8988T (cell line): ENCODE measurements around the gene C20orf144.
"Not testable (repeated sequence)": the region's sequence is repeated elsewhere in the genome, so short reads cannot be mapped to it uniquely, and the experiment has no call there.

Source experiments
- DNase-seq: peaks from one replicate; pipeline ENCODE4 v3.0.0; 2011

C20orf144 gene

DNA sequence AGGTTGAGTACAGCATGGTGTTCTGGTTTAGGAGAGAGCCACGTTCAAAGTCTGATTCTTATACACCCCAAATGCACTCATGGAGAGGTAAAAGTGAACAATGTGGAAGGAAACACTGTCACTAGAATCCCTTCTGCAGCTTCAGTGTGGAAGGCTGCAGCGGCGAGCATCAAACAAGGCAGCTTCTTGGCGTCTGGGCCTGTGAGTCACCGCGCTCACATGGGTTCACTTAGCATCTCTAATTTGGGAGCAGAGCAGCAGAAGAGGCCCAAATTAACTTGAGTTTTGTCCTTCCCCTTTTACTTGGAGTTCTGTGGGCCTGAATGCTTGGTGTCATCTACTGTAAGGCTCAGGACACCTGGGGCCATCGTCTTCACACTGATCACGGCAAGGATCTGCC lies 35.0 kb downstream of the C20orf144 start:
- DNase-seq, result no peak

DNA sequence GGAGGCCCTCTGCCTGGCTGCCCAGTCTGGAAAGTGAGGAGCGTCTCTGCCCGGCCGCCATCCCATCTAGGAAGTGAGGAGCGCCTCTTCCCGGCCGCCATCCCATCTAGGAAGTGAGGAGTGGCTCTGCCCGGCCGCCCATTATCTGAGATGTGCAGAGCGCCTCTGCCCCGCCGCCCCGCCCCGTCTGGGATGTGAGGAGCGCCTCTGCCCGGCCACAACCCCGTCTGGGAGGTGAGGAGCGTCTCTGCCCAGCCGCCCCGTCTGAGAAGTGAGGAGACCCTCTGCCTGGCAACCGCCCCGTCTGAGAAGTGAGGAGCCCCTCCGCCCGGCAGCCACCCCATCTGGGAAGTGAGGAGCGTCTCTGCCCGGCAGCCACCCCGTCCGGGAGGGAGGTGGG lies 36.8 kb downstream of the C20orf144 start:
- DNase-seq, result not testable (repeated sequence)

DNA sequence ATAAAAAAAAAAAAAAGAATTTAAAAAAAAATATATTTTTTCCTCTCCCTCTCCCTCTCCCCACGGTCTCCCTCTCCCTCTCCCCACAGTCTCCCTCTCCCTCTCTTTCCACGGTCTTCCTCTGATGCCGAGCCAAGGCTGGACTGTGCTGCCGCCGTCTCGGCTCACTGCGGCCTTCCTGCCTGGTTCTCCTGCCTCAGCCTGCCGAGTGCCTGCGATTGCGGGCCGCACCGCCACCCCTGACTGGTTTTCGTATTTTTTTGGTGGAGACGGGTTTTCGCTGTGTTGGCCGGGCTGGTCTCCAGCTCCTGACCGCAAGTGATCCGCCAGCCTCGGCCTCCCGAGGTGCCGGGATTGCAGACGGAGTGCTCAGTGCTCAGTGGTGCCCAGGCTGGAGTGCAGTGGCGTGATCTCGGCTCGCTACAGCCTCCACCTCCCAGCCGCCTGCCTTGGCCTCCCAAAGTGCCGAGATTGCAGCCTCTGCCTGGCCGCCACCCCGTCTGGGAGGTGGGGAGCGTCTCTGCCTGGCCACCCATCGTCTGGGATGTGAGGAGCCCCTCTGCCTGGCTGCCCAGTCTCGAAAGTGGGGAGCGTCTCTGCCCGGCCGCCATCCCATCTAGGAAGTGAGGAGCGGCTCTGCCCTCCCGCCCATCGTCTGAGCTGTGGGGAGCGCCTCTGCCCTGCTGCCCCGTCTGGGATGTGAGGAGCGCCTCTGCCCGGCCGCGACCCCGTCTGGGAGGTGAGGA lies 38.7 kb downstream of the C20orf144 start:
- not testable (repeated sequence) for DNase-seq

DNA sequence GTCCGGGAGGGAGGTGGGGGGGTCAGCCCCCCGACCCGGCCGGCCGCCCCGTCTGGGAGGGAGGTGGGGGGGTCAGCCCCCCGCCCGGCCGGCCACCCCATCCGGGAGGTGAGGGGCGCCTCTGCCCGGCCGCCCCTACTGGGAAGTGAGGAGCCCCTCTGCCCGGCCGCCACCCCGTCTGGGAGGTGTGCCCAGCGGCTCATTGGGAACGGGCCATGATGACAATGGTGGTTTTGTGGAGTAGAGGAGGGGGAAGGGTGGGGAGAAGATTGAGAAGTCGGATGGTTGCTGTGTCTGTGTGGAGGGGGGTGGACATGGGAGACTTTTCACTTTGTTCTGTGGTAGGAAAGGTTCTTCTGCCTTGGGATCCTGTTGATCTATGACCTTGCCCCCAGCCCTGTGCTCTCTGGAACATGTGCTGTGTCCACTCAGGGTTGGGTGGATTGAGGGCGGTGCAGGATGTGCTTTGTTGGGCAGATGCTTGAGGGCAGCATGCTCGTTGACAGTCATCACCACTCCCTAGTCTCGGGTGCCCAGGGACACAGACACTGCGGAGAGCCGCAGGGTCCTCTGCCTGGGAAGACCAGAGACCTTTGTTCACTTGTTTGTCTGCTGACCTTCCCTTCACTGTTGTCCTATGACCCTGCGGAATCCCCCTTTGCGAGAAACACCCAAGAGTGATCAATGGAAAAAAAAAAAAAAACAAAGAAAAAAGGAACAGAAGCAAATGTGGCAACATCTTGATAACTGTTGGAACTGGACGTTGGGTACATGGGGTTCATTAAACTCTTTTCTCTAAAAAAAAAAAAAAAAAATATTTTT lies 39.7 kb downstream of the C20orf144 start:
- DNase-seq, result no peak

DNA sequence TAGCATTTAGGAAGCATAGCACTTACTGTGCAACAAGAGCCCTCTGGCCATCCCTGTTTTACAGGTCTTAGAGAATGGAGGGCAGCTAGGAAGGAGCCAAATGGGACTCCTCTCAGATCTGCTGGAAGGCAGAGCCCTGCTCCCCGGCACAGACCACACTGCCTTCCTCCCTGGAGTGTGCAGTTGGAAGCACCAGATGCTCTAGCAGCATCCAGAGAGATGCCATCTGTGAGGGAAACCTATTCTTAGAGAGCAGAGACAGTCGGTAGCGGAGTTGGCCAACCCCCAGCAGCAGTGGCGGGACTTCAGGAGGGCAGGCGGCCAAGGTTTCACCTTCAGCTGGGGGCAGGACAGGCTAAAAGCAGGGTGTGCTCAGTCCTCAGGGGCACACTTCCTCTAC lies 40.7 kb downstream of the C20orf144 start:
- no peak for DNase-seq

DNA sequence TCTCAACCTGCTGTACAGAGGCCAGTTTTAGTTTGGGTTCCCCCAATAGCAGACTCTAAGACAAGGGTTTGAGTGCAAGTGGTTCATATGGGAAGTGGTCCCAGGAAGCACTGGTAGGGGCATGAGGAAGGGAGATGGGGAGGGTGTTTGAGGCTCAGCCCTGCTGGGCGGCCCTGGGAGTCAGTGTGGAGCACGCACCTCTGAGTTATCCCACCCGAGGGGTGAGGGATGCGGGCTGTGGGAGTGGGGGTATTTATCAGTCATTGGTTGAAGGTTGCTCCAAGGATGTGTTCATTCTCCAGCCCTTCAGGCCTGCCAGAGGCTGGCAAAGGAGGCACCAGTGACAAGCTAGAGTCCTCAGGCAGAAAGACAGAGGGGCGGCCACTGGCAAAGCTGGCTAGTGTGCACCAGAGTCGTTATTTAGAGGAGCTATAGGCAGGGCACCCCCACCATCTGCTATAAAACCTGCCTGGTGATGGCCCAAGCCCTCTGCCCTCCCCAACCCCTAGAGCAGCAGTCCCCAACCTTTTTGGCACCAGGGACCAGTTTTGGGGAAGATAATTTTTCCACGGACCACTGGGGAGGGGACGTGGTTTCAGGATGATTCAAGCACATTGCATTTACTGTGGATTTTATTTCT lies 41.5 kb downstream of the C20orf144 start:
- DNase-seq, result no peak

DNA sequence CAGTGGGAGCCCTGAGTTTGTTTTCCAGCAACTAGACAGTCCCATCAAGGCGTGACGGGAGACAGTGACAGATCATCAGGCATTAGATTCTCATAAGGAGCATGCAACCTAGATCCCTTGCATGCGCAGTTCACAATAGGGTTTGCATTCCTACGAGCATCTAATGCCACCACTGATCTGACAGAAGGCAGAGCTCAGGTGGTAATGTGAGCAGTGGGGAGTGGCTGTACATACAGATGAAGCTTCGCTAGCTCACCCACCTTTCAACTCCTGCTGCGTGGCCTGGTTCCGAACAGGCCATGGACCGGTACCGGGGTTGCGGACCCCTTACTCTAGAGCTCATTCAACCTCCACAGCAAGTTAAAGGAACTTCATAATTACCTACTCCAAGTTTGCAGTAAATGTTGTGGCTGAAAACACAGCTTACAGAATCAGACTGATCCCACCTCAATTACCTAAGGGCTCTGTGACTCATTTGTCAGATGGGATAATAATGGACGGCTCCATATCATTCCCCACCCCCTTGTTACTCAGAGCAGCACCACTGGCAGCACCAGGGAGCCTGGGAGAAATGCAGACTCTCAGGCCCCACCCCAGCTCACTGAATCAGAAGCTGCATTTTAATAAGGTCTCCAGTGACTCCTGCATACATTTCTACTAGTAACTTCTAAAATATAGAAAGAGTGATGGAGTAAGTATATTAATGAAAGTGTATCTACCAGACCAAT lies 42.2 kb downstream of the C20orf144 start:
- no peak for DNase-seq

DNA sequence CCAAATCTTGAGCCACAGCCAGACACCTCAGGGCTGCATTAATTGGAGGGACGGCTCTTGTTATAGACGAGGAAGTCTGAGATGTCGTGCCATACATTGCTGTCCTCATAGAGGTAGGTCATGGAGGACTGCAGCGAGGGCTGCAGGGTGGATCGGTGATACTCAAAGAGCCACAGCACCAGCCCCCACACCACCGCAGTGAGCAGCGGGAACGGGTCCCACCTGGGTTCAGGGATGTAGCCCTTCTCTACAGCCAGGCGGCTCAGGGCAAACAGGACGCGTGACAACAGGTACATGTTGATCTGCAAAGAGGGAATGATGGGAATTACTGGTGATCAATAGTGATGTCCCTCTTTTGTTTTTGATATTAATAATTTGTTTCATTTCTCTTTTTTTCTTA lies 45.5 kb downstream of the C20orf144 start:
- DNase-seq, result no peak

DNA sequence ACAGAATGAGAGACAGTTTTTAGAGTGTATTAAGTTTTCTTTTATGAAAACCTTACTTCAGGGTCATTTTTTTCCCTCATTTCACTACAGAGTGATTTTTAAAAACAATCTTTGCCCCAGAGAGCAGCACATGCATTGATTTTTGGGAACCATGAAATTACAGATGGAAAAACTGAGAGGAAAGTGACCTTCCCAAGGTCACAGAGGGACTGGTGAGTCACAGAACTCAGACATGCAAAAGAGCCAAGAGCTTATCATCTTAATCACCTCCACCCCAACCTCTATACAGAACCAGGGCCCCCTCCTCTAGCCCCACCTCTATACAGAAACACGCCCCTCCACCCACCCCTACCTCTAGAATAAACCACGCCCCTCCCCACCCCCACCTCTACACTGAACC lies 47.3 kb downstream of the C20orf144 start:
- DNase-seq, result no peak

DNA sequence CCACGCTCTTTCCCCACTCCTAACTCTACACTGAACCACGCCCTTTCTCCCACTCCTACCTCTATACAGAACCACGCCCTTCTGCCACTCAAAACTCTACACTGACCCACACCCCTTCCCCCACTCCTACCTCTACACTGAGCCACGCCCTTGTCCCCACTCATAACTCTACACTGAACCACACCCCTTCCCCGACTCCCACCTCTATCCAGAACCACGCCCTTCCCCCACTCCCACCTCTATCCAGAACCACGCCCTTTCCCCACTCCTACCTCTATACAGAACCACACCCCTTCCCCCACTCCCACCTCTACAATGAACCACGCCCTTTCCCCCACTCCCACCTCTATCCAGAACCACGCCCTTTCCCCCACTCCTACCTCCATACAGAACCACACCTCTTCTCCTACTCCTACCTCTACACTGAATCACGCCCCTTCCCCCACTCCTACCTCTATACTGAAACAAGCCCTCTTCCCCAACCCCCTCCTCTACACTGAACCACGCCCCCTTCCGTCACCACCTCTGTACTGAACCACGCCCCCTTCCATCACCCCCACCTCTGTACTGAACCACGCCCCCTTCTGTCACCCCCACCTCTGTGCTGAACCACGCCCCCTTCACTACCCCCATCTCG lies 47.9 kb downstream of the C20orf144 start:
- no peak for DNase-seq

DNA sequence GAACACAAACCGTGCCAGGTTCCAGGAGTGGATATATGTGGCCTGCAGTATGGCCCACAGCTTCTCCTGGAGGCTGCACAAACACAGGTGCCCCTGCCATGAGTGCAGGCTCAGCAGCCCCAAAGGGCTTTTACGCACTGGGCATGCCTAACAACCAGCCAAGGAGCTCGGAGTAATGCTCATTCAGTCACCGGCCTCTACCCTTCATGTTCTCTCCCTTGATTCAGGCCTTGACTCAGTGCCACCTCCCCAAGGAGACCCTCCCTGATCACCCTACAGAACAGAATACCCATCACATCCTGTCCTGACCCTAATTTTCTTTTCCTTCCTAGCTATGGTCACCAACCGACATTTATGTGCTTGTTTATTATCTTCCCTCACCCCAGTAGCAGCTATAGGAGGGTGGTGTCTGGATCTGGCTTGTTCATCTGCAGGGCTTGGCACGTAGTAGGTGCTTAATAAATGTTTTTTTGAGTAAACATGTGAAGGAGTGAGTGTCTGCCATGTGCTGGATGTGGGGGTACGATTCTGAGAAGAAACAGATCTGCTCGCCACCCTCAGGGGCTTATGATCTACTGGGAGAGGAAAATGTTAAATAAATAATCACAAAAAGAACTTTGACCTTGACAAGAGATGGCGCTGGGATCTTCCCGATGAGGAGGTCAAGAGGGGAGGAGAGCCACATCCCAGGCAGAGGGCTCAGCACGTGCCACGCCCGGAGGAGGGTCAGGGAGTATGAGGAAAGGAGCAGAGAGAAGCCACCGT lies 48.7 kb downstream of the C20orf144 start:
- no peak for DNase-seq

DNA sequence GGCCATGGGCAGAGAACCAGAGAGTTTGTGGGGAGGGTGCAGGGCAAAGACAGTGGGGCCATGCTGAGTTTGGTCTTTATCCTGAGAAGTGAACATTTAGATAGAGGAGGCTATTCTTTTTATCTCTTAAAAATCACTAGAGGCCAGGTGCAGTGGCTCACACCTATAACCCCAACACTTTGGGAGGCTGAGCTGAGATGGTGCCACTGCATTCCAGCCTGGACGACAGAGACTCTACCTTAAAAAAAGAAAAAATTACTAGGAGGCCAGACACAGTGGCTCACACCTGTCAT lies 49.3 kb downstream of the C20orf144 start:
- DNase-seq, result no peak
